Stimulated activated CD8-positive, alpha-beta memory T cell treated with anti-CD3 and anti-CD28 coated beads, Interleukin-15, amount 100 ng/mL, for 48 hours (primary cell): ENCODE results near the gene AMHR2.

Experiments
- DNase-seq, 2 donors: peaks; one replicate each; pipeline ENCODE4 v3.0.0-alpha.2; 2020; ENCODE audit warnings: low read depth in 2 of 2

AMHR2 gene

DNA sequence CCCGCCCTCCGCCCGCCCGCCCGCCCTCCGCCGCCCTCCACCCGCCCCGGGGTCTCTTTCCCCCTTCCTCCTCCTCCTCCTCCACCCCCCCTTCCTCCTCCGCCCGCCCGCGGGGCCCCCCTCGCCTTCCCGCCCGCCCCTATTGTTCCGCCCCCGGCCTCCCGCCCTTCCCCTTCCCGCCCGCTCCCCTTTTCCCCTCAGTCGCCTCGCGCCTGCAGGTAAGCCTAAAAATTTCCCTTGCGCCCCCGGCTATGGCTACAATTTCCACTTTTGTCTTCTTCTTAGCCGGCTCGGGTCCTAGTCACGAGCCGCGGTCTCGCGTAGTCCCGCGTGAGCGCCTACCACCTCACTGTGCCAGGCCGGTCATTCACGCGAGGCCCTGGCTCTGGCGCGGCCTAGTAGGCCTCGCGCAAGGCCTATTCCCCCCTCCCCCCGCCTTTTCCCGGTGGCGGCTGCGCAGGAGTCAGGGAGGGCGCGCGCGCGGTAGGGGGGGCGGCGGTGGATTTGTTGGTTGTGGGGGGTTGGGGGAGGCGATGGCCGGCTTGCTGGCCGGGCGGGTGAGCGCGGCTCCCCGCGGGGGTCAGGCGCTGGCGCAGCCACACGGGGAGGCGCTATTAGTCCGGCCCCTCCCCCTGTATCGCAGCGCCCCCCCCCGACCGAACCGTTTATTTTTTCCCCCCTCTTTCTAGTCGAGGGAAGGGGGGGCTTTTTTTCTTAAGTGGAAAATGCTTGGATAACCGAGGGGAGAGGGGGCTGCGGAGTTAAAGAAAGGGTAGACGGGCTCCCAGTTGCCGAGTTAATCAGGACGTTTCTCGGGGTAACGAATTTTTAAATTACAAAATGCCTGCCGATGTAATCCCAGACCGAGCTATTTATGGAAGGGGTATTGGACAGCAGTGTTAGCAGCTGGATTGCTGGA lies 28.8 kb downstream of the AMHR2 start:
- DNase-seq = peak; percentile 55 to 58

DNA sequence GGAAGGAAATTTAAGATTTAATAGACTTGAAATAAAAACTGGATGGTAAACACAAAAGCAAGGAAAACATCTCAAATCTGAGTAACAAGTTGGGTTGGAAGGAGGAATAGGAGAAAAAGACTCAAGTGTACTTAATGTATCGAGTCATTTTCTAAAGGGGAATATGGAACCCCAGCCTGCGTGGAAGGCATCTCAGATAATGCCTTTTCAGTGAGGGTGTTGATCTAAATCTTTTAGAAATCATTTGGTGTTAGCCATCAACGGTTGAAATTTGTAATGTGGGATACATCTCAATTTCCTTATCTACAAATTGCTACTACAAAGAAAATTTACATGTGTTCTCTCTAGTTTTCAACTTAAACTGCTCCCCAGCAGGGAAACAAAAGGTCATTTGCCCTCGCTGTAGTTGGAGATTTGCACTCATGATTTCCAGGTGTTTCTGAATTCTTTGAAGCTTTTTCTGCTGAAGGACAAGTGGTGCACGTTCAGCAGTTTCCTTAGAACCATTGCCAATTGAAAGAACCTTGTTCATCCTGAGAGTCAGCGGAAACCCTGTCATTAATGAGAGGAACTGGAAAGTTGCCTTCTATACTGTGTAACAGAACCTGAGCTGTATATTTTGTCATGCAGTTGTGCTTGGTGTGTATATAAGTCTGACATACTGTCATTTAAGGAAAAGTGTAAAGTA lies 30.4 kb downstream of the AMHR2 start:
- DNase-seq = no peak

DNA sequence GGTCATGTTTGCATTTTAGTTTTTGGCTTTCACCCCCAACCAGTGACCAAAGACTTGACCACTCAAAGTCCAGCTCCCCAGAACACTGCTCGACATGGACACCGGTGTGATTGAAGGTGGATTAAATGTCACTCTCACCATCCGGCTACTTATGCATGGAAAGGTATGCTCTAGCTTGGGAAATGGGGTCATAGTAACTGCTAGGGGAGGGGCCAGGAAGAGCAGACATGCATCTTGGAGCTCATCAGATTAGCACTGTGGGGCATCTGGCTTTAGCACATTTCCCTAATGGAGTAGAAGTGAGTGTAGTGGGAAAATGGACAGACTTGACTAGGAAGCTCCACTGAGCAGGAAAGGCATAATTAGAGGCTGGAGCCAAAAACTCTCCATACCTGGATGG lies 31.1 kb downstream of the AMHR2 start:
- DNase-seq = no peak

DNA sequence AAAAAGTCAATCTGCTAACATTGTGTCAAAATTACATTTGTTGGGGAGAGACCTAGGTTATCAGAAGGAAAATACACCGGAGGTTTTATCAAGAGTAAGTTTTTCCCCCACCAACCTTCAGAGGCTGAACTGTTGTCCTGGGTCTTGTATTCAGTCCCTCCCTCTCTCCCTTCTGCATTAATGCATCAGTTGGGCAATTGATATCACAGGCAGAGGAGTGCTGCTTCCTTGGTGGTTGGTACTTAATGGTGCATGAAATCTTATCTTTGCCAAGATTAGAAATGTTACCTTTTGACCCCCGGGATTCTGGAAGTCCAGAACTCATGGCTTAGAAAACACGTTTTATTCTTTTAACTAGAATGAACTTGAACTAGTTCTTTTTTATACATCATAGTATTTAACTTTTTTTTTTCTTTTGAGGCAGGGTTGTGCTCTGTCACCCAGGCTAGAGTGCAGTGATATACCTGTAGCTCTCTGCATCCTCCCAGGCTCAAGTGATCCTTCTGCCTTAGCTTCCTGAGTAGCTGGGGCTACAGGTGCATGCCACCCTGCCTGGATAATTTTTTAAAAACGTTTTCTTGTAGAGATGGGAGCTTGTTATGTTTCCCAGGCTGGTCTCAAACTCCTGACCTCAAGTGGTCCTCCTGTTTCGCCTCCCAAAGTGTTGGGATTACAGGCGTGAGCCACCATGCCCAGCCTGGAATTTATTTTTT lies 33.2 kb downstream of the AMHR2 start:
- DNase-seq = no peak

DNA sequence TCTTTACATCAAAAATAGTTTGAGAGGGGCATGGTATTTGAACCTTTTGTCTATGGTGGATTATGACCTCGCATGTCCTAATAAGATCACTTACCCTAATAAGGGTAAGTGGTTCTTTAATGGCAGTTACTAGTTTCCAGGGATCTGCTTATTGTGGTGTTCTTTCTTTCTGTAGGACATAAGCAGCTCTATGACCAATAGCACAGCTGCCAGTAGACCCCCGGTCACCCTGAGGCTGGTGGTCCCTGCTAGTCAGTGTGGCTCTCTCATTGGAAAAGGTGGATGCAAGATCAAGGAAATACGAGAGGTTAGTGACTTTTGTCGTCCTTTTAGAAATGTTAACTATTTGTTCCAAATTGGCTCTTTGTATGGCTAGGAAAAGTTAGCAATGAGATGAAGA lies 35.4 kb downstream of the AMHR2 start:
- DNase-seq = no peak

DNA sequence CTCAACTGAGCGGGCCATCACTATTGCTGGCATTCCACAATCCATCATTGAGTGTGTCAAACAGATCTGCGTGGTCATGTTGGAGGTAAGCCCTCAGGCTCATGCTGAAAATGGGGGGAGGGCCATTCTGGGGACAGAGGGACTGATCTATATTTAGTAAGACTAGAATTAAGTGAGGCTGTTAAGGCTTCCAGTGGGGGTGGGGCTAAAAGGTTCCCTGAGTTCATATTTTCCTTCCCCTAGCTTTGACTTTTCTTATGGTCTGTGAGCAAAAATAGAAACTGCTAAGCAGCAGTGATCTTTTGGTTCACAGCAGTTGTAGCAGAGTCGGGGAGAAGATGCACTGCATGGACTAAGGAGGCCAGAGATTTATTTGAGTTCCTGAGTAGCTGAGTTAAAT lies 37.4 kb downstream of the AMHR2 start:
- no peak for DNase-seq

DNA sequence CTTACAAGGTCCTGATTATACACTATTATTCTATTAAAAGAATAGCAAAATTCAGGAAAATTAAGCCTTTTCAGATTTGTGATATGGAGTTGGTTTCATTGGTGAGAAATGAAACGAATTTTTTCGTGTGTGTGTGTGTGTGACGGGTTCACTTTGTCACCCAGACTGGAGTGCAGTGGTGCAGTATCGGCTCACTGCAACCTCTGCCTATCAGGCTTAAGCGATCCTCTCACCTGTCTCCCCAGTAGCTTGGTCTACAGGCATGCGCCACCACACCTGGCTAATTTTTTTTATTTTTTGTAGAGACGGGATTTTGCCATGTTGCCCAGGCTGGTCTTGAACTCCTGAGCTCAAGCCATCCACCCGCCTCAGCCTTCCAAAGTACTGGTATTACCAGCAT lies 37.9 kb downstream of the AMHR2 start:
- no peak for DNase-seq

DNA sequence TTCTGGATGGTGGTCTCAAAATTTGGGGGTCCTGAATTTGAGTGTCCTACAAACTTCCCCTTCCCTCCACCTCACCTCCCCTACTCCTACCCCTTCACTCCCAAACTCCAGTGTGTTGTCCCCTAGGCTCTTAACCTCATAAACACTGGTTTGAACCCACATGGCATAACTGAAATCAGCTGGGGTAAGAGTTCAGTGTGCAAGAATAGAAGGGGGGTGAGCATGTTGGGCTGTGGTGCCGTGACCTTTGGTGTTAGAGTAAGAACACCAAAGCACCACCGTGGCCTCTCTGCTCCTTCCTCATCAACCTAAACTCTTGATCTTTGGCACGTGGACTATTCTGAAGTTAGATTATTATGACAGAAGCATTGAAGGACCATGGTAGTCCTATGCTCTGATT lies 39.3 kb downstream of the AMHR2 start:
- DNase-seq = no peak

DNA sequence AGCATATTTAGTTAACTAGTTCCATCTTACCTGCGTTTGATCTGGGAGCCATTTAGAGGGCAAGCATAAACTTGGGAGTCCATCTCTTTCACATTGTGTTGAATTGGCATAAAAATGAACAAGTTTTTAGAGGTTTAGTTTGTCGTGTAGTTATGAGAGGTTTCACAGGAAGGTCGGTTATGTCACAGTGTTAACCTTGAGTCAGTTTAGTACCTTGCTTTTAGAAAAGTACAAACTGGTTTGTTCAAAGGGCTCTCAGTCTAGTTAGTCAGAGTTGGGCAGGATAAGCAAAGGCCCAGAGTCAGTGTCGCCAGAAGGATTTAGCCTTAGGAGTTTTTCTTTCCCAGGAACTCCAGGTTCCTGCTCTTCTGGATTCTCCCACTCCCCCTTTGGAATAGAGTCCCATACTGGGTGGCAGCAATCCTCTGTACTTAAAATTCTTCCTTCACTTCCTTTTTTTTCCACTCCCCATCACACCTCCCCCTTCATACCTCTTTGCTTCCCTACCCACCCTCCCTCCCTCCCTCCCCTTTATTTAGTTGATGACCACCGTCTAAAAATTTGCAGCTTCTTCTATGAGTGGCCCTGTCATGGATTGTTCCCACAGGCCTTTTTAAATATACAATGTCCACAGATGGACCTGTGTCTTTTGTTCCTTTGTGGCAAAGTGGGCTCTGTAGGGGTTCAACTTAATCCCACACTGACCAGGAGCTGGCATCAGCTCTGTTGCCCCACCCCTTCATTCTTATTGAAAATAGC lies 40.3 kb downstream of the AMHR2 start:
- DNase-seq = no peak

DNA sequence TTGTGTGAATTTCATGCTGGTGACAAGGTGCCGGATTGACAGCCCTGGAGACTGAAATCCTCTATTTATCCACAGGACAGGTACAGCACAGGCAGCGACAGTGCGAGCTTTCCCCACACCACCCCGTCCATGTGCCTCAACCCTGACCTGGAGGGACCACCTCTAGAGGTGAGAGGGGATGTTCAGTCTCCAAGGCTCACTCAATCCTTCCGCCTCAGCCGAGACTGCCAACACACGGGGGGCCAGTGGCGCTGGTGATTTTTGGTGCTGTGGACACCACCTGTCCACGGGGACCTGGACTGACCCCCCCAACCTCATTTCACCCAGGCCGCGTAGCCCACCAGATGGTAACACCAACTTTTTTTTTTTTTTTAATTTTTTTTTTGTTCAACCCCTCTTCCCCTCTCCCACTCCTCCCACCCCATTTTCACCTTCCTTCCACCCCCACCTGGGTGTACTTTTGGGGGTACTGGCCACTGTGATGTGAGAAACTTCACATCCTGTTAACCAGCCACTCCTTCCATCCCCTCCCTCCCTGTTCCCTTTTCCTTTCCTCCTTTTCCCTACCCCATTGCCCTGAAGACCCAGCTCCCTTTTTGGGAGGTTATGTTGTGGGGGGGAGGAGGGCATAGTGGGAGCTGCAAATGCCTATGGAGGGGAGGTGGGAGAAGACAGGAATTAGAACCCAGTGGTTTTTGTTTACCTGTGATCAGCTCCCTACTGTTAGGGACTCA lies 41.2 kb downstream of the AMHR2 start:
- no peak for DNase-seq

DNA sequence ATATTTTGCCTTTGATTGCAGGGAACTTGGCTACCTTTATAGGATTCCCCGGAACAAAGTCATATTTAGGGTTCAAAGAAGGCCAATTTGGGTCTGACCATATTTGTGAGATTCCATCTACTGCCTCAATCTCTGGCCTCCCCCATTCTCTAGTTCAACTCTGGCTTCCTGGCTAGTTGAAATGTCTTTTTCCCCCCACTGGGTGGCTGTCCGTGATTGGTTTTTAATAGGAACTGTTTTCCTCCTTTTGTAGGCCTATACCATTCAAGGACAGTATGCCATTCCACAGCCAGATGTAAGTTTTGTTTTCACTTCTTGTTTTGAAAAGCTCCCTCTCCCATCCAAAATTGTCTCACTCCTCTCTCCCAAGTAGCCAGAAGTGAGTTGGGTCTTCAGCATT lies 42.0 kb downstream of the AMHR2 start:
- DNase-seq = no peak

DNA sequence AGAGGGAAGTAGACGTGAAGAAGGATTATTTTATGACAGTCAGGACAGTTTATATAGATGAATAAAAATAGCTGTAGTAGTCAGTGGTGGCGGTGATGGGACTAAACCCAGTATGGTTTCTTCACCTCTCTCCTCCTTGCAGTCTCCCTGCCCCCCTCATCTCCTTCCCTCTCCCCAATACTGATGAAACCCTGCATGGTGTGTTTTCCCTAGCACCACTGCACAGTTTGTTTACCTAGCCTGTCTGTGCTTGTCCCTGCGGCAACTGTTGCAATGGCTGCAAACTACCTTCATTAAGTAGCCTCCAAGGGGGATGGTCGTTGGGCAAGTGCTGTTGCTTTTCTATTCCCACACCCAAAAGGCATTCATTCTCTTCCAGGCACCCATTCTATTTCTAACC lies 43.0 kb downstream of the AMHR2 start:
- DNase-seq = no peak

DNA sequence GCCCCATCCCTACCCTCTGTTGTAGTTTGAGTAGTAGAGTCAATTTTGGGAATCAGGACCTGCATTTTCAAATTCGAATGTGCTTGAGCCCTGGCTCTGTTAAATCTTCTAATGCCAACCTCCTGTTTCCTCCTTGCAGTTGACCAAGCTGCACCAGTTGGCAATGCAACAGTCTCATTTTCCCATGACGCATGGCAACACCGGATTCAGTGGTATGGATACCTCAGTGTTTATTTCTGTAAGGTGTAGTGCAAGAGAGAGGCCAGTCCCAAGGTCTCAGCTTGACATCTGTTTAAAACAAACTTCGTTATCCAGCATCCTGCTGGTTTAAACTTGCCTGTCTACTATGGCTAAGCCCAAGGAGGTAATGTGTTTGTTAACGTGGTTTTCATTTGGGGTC lies 43.4 kb downstream of the AMHR2 start:
- DNase-seq = no peak

DNA sequence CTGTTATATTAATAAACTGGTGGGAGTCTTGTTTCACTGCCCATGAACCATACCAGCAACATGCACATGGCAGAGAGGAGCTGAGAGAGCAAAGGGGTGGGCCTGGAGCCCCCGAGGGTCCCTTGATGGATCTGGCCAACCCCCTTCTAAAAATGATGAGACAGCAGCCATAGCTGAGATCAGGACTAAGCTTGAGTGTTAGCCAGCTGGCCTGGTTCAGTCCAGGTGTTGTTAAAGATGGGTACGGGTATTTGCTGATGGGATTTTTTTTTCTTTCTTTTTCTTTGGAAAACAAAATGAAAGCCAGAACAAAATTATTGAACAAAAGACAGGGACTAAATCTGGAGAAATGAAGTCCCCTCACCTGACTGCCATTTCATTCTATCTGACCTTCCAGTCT lies 44.2 kb downstream of the AMHR2 start:
- DNase-seq = no peak

DNA sequence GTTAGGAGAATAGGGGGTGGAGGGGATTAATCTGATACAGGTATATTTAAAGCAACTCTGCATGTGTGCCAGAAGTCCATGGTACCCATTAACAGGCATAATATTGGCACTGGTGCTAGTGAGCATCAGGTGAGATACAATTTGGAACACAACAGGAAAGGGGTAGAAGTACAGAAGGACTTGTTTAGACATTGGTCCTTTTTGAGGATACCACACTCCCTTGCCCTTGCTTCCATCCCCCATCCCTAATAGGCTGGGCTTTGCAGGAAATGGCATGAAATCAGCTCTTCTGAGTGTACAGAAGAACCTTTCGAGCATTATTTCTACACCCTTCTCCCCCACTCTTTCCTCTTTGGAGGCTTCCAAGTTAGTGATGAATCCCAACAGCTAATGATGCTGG lies 44.6 kb downstream of the AMHR2 start:
- DNase-seq = no peak

DNA sequence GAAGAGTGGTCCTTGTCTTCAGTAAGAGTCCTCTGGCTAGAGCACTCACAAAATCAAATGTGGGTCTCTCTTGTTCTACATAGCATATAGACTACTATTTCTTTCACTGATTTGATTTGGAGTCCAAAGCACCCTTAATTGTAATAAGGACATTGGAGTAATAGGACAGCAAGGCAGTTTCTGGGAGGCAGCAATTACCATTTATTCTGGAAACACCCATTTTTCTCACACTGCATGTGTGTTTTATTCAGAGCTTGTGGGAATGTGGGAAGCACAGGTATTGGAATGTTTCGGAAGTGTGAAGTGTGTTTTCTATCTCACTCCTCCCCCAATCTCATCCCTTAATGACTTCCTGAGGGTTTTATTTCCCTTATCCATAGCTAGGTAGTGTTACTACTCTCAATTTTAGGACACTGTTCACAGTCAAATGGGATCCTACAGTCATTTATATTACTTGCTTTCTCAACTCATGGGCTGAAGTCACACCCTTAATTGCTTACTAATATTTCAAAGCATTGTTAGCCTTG lies 48.5 kb downstream of the AMHR2 start:
- DNase-seq = no peak

DNA sequence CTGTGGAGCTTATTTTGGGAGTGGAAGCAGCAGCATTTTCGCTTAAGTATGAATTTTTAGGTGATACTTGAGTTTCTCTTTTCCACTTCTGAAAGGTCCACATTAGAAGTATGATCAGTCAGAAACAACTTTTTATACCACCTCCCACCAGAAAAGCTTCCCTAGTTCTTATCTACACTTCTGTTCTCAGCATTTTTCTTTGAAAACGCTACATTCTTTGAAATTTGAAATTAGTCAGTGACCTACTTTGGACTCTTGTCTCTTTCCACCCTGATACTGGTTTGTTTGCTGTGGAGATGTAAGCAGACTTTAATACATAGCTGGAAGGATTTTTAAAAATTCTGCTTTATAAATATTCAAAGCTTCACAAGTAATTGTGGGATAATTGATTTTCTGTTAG lies 50.4 kb downstream of the AMHR2 start:
- no peak for DNase-seq

DNA sequence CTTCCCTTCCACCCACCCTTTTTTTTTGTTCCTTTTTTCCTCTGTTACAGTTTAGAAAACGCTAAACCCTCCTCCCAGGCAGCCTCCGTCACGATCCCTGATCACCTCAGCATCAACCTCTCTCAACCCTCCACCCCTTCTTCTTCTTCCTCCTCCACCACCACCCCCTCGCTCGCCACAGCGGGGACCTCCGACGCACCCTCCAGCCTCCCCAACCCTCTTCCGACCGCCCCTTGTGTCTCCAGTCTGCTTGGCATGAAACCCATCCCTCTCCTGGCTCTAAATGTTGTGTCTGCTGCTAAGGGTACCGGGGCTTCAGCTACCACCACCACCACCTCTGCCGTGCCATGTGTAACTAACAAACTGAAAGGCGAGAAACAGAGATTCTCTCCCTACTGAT lies 51.2 kb downstream of the AMHR2 start:
- no peak for DNase-seq

DNA sequence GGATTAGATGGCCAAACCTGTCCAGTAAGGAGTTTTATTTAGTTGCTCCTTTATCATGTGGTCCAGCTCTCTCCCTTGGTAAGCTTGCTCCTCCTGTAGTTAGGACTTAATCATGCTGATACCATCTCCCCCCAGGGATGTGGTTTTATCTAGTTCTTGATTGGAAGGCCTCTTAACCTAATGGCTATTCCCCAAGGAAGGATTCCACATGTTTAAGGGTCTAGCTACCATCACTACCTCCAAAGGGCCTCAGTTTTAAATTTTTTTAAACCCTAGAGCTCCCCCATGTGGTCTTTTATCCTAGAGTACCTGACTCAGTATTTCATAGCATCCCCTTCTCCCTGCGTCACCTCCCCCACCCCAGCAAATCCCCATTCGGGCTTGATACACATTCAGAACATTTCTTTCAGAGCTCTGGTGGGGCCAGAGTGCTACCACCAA lies 53.1 kb downstream of the AMHR2 start:
- no peak for DNase-seq

DNA sequence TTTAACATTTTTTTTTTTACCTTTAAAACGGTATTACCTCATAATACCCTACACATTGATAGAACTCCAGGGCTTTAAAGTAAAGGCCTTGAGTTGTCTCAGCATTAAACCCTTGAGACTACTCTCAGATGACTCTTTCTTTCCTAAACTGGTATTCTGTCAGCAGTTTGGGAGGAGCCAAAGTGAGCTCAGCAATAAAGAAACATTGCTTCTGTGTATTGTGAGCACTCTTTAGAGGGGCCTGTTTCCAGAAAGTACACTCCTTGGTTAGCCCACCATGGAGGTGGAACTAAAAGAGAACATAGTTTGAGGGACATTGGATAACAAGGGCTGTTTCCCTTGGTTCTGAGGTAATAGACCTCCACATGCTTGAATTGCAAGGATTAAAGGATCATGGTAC lies 55.2 kb downstream of the AMHR2 start:
- DNase-seq = no peak

DNA sequence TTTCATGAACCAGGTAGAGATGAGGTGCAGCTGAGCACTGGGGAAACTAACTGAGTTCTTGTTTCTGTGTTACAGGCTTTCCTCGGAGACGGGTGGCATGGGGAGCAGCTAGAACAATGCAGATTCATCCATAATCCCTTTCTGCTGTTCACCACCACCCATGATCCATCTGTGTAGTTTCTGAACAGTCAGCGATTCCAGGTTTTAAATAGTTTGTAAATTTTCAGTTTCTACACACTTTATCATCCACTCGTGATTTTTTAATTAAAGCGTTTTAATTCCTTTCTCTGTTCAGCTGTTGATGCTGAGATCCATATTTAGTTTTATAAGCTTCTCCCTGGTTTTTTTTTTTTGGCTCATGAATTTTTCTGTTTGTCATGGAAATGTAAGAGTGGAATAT lies 55.7 kb downstream of the AMHR2 start:
- no peak for DNase-seq
